ENCODE data around the gene SLC22A23. TPM values are rescaled to one million over a fixed set of nuclear protein-coding genes. Genes with fewer than 3 reads are reported as not detected.

The SLC22A23 gene
- total RNA-seq, 4 donors from 2014 or later, result 6.2 to 10.8 (median 7.8) TPM

GRCh38 chr6:3454273-3455010 lies 2.4 kb downstream of the SLC22A23 start:
- Histone ChIP-seq H3K9me3 (no peaks in the 10 kb centered on the region), H3K4me1 (peaks cover 0 to 65% (median 27%) of the 10 kb centered on the region in 3 donors), H3K27me3 (no peaks in the 10 kb centered on the region), H3K4me3 (peak overlapping the region; percentile 48 to 74), H3K27ac (no peak overlapping the region), H3K36me3 (no peaks in the 10 kb centered on the region)
- TF ChIP-seq CTCF (IDR thresholded peaks at IDR 0.05) (no peak), POLR2A (IDR thresholded peaks at IDR 0.05) (no peak), POLR2AphosphoS5 (IDR thresholded peaks at IDR 0.05) (no peak), EP300 (IDR thresholded peaks at IDR 0.05) (no peak)
- 48 to 64% methylated on average over 5 to 6 of the region's 6 CpGs for WGBS, 2 donors (ENCODE audit: low coverage in 1 of 2)
- ATAC-seq, result no peak

GRCh38 chr6:3453413-3454272 lies 3.2 kb downstream of the SLC22A23 start:
- Histone ChIP-seq H3K36me3 (no peaks in the 10 kb centered on the region), H3K9me3 (no peaks in the 10 kb centered on the region), H3K27ac (no peak overlapping the region), H3K27me3 (no peaks in the 10 kb centered on the region), H3K4me1 (peaks cover 0 to 65% (median 27%) of the 10 kb centered on the region in 3 donors), H3K4me3 (peak overlapping the region in 1 of 2 donors; percentile 74)
- 82 to 87% methylated on average over 5 of the region's 5 CpGs for WGBS, 2 donors (ENCODE audit: low coverage in 1 of 2)
- no peak for ATAC-seq
- no peak for TF ChIP-seq EP300 (IDR thresholded peaks at IDR 0.05)
- TF ChIP-seq CTCF (IDR thresholded peaks at IDR 0.05), result no peak
- TF ChIP-seq POLR2AphosphoS5 (IDR thresholded peaks at IDR 0.05), result no peak
- TF ChIP-seq POLR2A (IDR thresholded peaks at IDR 0.05), result no peak

- Histone ChIP-seq H3K27me3 (no peaks in the 10 kb centered on the region), H3K9me3 (no peaks in the 10 kb centered on the region), H3K4me1 (peaks cover 0 to 51% (median 23%) of the 10 kb centered on the region in 3 donors), H3K27ac (no peak overlapping the region), H3K36me3 (no peaks in the 10 kb centered on the region), H3K4me3 (no peak overlapping the region)
- WGBS, 2 donors (ENCODE audit: low coverage in 1 of 2), result 84 to 86% methylated on average over 5 to 6 of the region's 6 CpGs
- TF ChIP-seq POLR2AphosphoS5 (IDR thresholded peaks at IDR 0.05) (no peak), POLR2A (IDR thresholded peaks at IDR 0.05) (no peak), CTCF (IDR thresholded peaks at IDR 0.05) (no peak), EP300 (IDR thresholded peaks at IDR 0.05) (no peak)
- ATAC-seq, result no peak
Measured at GRCh38 chr6:3451498-3451897, 5.4 kb downstream of the SLC22A23 start.

- no peak for ATAC-seq
- peaks cover 0 to 49% (median 23%) of the 10 kb centered on the region in 3 donors for H3K4me1 ChIP-seq
- 85 to 92% methylated on average over 2 to 4 of the region's 5 CpGs for WGBS, 2 donors (ENCODE audit: low coverage in 1 of 2)
Measured at GRCh38 chr6:3450888-3451287, 6.0 kb downstream of the SLC22A23 start.

More at GRCh38 chr6:3450888-3451287, 6.0 kb downstream of the SLC22A23 start:
- no peak for TF ChIP-seq POLR2AphosphoS5 (IDR thresholded peaks at IDR 0.05)
- TF ChIP-seq CTCF (IDR thresholded peaks at IDR 0.05), result no peak
- no peak for TF ChIP-seq EP300 (IDR thresholded peaks at IDR 0.05)
- TF ChIP-seq POLR2A (IDR thresholded peaks at IDR 0.05), result no peak
- no peak overlapping the region for H3K4me3 ChIP-seq
- no peaks in the 10 kb centered on the region for H3K27me3 ChIP-seq
- no peaks in the 10 kb centered on the region for H3K36me3 ChIP-seq
- H3K9me3 ChIP-seq, result no peaks in the 10 kb centered on the region
- H3K27ac ChIP-seq, result no peak overlapping the region

Measured in gastroesophageal sphincter (tissue), 4 donors.